CD4-positive, CD25-positive, alpha-beta regulatory T cell (primary cell): ENCODE results near the gene CCDC192. TPM values are rescaled to one million over a fixed set of nuclear protein-coding genes. Genes with fewer than 3 reads are reported as not detected.
A peak's percentile ranks its signal among the peaks of the same experiment; 100 is the strongest.

Experiments
- ATAC-seq, 2 donors: fragments of 150-1000 bp; cut with Tn5 transposase; one replicate each; pipeline ENCODE4 v1.10.0; 2021; ENCODE audit warnings: low read depth in 2 of 2, moderate number of reproducible peaks in 2 of 2, moderate library complexity in 1 of 2
- DNase-seq, 3 donors: peaks; one replicate each; pipeline versions ENCODE4 v3.0.0 to v3.0.0-alpha.2; 2012 to 2022; ENCODE audit warnings: mixed read lengths in 1 of 3
- H3K27ac ChIP-seq: one replicate; pipeline ENCODE4 v1.7.0; 2013; ENCODE audit warnings: mild to moderate bottlenecking, low read length; ENCODE audit not compliant: insufficient read depth, poor library complexity, severe bottlenecking
- H3K27me3 ChIP-seq: one replicate; pipeline ENCODE4 v1.7.0; 2013; ENCODE audit warnings: low read length; ENCODE audit not compliant: control insufficient read depth, insufficient read depth
- H3K36me3 ChIP-seq: one replicate; pipeline ENCODE4 v1.7.0; 2013; ENCODE audit warnings: mild to moderate bottlenecking, low read length, moderate library complexity; ENCODE audit not compliant: control insufficient read depth, insufficient read depth
- H3K4me1 ChIP-seq: 2 replicates; pipeline ENCODE4 v1.7.0; 2013; ENCODE audit warnings: mild to moderate bottlenecking, low read length; ENCODE audit not compliant: insufficient read depth, control insufficient read depth, poor library complexity, severe bottlenecking
- H3K4me3 ChIP-seq: one replicate; pipeline ENCODE4 v1.7.0; 2013; ENCODE audit warnings: low read depth, mild to moderate bottlenecking, low read length, moderate library complexity
- H3K9me3 ChIP-seq, 2 experiments: 1 replicate in 1 of 2; 2 replicates in 1 of 2; pipeline ENCODE4 v1.7.0; 2013; ENCODE audit warnings: low read length in 2 of 2, mild to moderate bottlenecking in 1 of 2, moderate library complexity in 1 of 2; ENCODE audit not compliant: control insufficient read depth in 2 of 2
- H3K27ac Mint-ChIP-seq, 3 donors: one replicate each; pipeline ENCODE4 v1.8.0; 2020 to 2022; ENCODE audit warnings: mild to moderate bottlenecking in 3 of 3, mixed read lengths in 3 of 3, moderate library complexity in 2 of 3
- H3K27me3 Mint-ChIP-seq: one replicate; pipeline ENCODE4 v1.8.0; 2022; ENCODE audit warnings: mild to moderate bottlenecking, mixed read lengths
- H3K36me3 Mint-ChIP-seq: one replicate; pipeline ENCODE4 v1.8.0; 2020; ENCODE audit warnings: mixed read lengths
- H3K4me1 Mint-ChIP-seq, 4 donors: one replicate each; pipeline ENCODE4 v1.8.0; 2020 to 2022; ENCODE audit warnings: mixed read lengths in 4 of 4, mild to moderate bottlenecking in 1 of 4
- H3K4me3 Mint-ChIP-seq, 4 donors: one replicate each; pipeline ENCODE4 v1.8.0; 2020 to 2022; ENCODE audit warnings: mild to moderate bottlenecking in 4 of 4, mixed read lengths in 4 of 4, moderate library complexity in 3 of 4
- H3K9me3 Mint-ChIP-seq, 7 donors: one replicate each; pipeline ENCODE4 v1.8.0; 2020 to 2022; ENCODE audit warnings: mixed read lengths in 7 of 7, mild to moderate bottlenecking in 3 of 7, moderate library complexity in 2 of 7
- polyA plus RNA-seq, 4 donors: library from polyadenylated mRNA; unstranded; fragments of 300-500 nt; fragmentation: Illumina TruSeq; gene quantifications; one replicate each; pipeline ENCODE4 v1.2.3, GENCODE V29; 2021
- total RNA-seq: library from RNA; stranded (reverse); gene quantifications from one replicate; pipeline ENCODE4 v1.2.3, GENCODE V29; 2022

The CCDC192 gene
- total and polyA plus RNA-seq, 5 donors from 2014 or later, result 0.37 TPM; not detected in 4

GRCh38 chr5:127870914-127871313 is 167.7 kb downstream of the CCDC192 start:
- no peak overlapping the region for H3K4me3 Mint-ChIP-seq
- Histone ChIP-seq H3K36me3 (no peaks in the 10 kb centered on the region), H3K27me3 (peaks cover 3% of the 10 kb centered on the region), H3K9me3 (no peaks in the 10 kb centered on the region), H3K4me3 (no peak overlapping the region), H3K4me1 (no peaks in the 10 kb centered on the region), H3K27ac (no peak overlapping the region)
- no peaks in the 10 kb centered on the region for H3K9me3 Mint-ChIP-seq
- H3K27ac Mint-ChIP-seq, result no peak overlapping the region
- ATAC-seq (no peak), DNase-seq (no peak)
- no peaks in the 10 kb centered on the region for H3K36me3 Mint-ChIP-seq
- H3K27me3 Mint-ChIP-seq, result peaks cover 5% of the 10 kb centered on the region
- H3K4me1 Mint-ChIP-seq, result no peaks in the 10 kb centered on the region

GRCh38 chr5:127871503-127872153 is 168.4 kb downstream of the CCDC192 start:
- Mint-ChIP-seq H3K36me3 (no peaks in the 10 kb centered on the region), H3K9me3 (no peaks in the 10 kb centered on the region), H3K4me3 (no peak overlapping the region), H3K4me1 (no peaks in the 10 kb centered on the region), H3K27ac (no peak overlapping the region), H3K27me3 (peaks cover 5% of the 10 kb centered on the region)
- no peak for ATAC-seq
- peaks cover 3% of the 10 kb centered on the region for H3K27me3 ChIP-seq
- no peak overlapping the region for H3K4me3 ChIP-seq
- H3K4me1 ChIP-seq, result no peaks in the 10 kb centered on the region
- DNase-seq, result no peak
- H3K9me3 ChIP-seq, result no peaks in the 10 kb centered on the region
- H3K27ac ChIP-seq, result no peak overlapping the region
- no peaks in the 10 kb centered on the region for H3K36me3 ChIP-seq

GRCh38 chr5:127872494-127872893 is 169.3 kb downstream of the CCDC192 start:
- DNase-seq (no peak), ATAC-seq (no peak)
- Histone ChIP-seq H3K4me1 (no peaks in the 10 kb centered on the region), H3K27me3 (peaks cover 3% of the 10 kb centered on the region), H3K9me3 (no peaks in the 10 kb centered on the region), H3K4me3 (no peak overlapping the region), H3K36me3 (no peaks in the 10 kb centered on the region), H3K27ac (no peak overlapping the region)
- no peaks in the 10 kb centered on the region for H3K9me3 Mint-ChIP-seq
- no peaks in the 10 kb centered on the region for H3K36me3 Mint-ChIP-seq
- no peak overlapping the region for H3K27ac Mint-ChIP-seq
- no peaks in the 10 kb centered on the region for H3K4me1 Mint-ChIP-seq
- peaks cover 5% of the 10 kb centered on the region for H3K27me3 Mint-ChIP-seq
- no peak overlapping the region for H3K4me3 Mint-ChIP-seq

- DNase-seq, result peak in 2 of 3 donors; percentile 7 to 32
- Mint-ChIP-seq H3K27ac (no peak overlapping the region), H3K4me1 (no peaks in the 10 kb centered on the region), H3K9me3 (no peaks in the 10 kb centered on the region), H3K4me3 (no peak overlapping the region), H3K36me3 (no peaks in the 10 kb centered on the region), H3K27me3 (peaks cover 5% of the 10 kb centered on the region)
- Histone ChIP-seq H3K9me3 (no peaks in the 10 kb centered on the region), H3K27me3 (peaks cover 3% of the 10 kb centered on the region), H3K27ac (no peak overlapping the region), H3K36me3 (no peaks in the 10 kb centered on the region), H3K4me3 (no peak overlapping the region), H3K4me1 (no peaks in the 10 kb centered on the region)
- ATAC-seq, result peak; percentile 31 to 52
Observed at GRCh38 chr5:127875235-127876021, 172.2 kb downstream of the CCDC192 start.

GRCh38 chr5:127876384-127876783 is 173.2 kb downstream of the CCDC192 start:
- peaks cover 3% of the 10 kb centered on the region for H3K27me3 ChIP-seq
- Mint-ChIP-seq H3K27ac (no peak overlapping the region), H3K9me3 (peaks cover 0 to 2% (median 0%) of the 10 kb centered on the region in 7 donors), H3K4me3 (no peak overlapping the region), H3K27me3 (peaks cover 5% of the 10 kb centered on the region), H3K36me3 (no peaks in the 10 kb centered on the region), H3K4me1 (no peaks in the 10 kb centered on the region)
- H3K9me3 ChIP-seq, result no peaks in the 10 kb centered on the region
- no peak overlapping the region for H3K4me3 ChIP-seq
- H3K4me1 ChIP-seq, result no peaks in the 10 kb centered on the region
- H3K36me3 ChIP-seq, result no peaks in the 10 kb centered on the region
- DNase-seq, result no peak
- no peak overlapping the region for H3K27ac ChIP-seq
- no peak for ATAC-seq

GRCh38 chr5:127878174-127878750 is 175.1 kb downstream of the CCDC192 start:
- H3K4me3 Mint-ChIP-seq, result no peak overlapping the region

GRCh38 chr5:127884416-127884815 is 181.2 kb downstream of the CCDC192 start:
- Mint-ChIP-seq H3K4me1 (no peaks in the 10 kb centered on the region), H3K4me3 (no peak overlapping the region), H3K9me3 (peaks cover 0 to 4% (median 0%) of the 10 kb centered on the region in 7 donors), H3K27ac (no peak overlapping the region), H3K36me3 (no peaks in the 10 kb centered on the region), H3K27me3 (peaks cover 5% of the 10 kb centered on the region)
- Histone ChIP-seq H3K27me3 (no peaks in the 10 kb centered on the region), H3K27ac (no peak overlapping the region), H3K4me3 (no peak overlapping the region), H3K9me3 (no peaks in the 10 kb centered on the region), H3K4me1 (no peaks in the 10 kb centered on the region), H3K36me3 (no peaks in the 10 kb centered on the region)
- no peak for DNase-seq
- no peak for ATAC-seq

More at GRCh38 chr5:127878174-127878750, 175.1 kb downstream of the CCDC192 start:
- H3K36me3 ChIP-seq, result no peaks in the 10 kb centered on the region
- H3K4me1 ChIP-seq, result no peaks in the 10 kb centered on the region
- H3K27me3 Mint-ChIP-seq, result peaks cover 5% of the 10 kb centered on the region
- H3K27me3 ChIP-seq, result no peaks in the 10 kb centered on the region
- H3K27ac ChIP-seq, result no peak overlapping the region
- no peaks in the 10 kb centered on the region for H3K36me3 Mint-ChIP-seq
- H3K9me3 ChIP-seq, result no peaks in the 10 kb centered on the region
- no peak overlapping the region for H3K27ac Mint-ChIP-seq
- peaks cover 0 to 2% (median 0%) of the 10 kb centered on the region in 7 donors for H3K9me3 Mint-ChIP-seq
- no peaks in the 10 kb centered on the region for H3K4me1 Mint-ChIP-seq
- peak in 1 of 3 donors; percentile 6 for DNase-seq
- H3K4me3 ChIP-seq, result no peak overlapping the region
- no peak for ATAC-seq
